ENCODE data around the gene AKR1C4. TPM values are rescaled to one million over a fixed set of nuclear protein-coding genes. Genes with fewer than 3 reads are reported as not detected.

The AKR1C4 gene
- total RNA-seq, 2 experiments from 2014 or later = not detected

DNA sequence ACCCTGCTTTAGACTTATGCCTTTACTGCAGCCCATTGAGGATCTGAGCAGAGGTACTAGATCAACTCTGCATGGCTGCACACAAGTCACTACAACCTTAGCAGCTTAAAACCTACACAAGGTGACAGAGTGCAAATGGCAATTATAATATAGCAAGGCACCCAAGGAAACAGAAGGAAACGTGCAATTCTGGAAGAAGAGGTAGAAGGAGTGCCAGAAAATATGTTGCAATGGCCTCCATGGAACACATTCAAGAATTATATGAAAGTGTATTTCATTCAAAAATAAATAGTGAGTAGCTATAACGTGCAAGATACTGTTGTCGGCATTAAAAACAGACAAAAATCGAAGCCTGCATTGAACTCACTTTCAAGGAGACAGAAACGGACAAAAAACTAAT, 8.8 kb upstream of the AKR1C4 start:
- TF ChIP-seq, protein P1, sequence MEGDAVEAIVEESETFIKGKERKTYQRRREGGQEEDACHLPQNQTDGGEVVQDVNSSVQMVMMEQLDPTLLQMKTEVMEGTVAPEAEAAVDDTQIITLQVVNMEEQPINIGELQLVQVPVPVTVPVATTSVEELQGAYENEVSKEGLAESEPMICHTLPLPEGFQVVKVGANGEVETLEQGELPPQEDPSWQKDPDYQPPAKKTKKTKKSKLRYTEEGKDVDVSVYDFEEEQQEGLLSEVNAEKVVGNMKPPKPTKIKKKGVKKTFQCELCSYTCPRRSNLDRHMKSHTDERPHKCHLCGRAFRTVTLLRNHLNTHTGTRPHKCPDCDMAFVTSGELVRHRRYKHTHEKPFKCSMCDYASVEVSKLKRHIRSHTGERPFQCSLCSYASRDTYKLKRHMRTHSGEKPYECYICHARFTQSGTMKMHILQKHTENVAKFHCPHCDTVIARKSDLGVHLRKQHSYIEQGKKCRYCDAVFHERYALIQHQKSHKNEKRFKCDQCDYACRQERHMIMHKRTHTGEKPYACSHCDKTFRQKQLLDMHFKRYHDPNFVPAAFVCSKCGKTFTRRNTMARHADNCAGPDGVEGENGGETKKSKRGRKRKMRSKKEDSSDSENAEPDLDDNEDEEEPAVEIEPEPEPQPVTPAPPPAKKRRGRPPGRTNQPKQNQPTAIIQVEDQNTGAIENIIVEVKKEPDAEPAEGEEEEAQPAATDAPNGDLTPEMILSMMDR (IDR thresholded peaks at IDR 0.05) = no peak
- intact Hi-C loops (cut with micrococcal nuclease) = no loop called here
- ChIA-PET POLR2A (interaction anchor here (0.9 kb wide), 1 partner anchor 20 kb away, joined by 3 read pairs; no protein-coding TSS in a partner anchor), CTCF (interaction anchor here (1.0 to 1.5 kb wide), 3 partner anchors 18 to 1747 kb away, joined by 3 to 4 read pairs (median 3); no protein-coding TSS in a partner anchor)
- Mint-ChIP-seq H3K27ac (no peak overlapping the region), H3K9me3 (no peaks in the 10 kb centered on the region), H3K4me1 (ENCODE audit: low read depth) (no peaks in the 10 kb centered on the region), H3K27me3 (no peaks in the 10 kb centered on the region), H3K36me3 (ENCODE audit: low read depth) (no peaks in the 10 kb centered on the region), H3K4me3 (no peak overlapping the region)
- ATAC-seq = no peak
- no peak for DNase-seq

DNA sequence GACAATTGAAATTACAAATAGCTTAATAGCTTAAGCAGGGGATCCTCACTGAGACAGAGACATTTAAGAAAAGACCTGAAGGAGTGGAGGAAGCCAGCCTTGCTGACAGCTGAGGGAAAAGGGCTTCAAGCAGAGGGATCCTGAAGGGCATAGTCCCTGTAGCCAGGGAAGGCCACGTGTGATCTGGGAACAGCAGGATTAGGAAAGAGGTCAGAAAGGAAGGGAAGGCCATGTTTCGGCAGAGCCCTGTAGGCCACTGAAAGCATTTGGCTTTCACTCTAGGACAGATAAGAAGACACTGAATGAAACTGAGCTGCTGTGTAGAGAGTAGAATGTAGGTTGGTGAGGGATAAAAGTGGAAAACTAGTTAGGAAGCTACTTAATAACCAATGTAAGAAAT, 8.3 kb upstream of the AKR1C4 start:
- Mint-ChIP-seq H3K9me3 (no peaks in the 10 kb centered on the region), H3K27ac (no peak overlapping the region), H3K27me3 (no peaks in the 10 kb centered on the region), H3K4me3 (no peak overlapping the region), H3K4me1 (ENCODE audit: low read depth) (no peaks in the 10 kb centered on the region), H3K36me3 (ENCODE audit: low read depth) (no peaks in the 10 kb centered on the region)
- DNase-seq (no peak), ATAC-seq (no peak)
- intact Hi-C loops (cut with micrococcal nuclease) = no loop called here
- POLR2A ChIA-PET = interaction anchor here (0.9 kb wide), 1 partner anchor 19 kb away, joined by 3 read pairs; no protein-coding TSS in a partner anchor
- TF ChIP-seq, protein P1 (IDR thresholded peaks at IDR 0.05) = no peak
- CTCF ChIA-PET = interaction anchor here (1.4 to 1.5 kb wide), 2 partner anchors 19 to 338 kb away, joined by 3 read pairs; no protein-coding TSS in a partner anchor

DNA sequence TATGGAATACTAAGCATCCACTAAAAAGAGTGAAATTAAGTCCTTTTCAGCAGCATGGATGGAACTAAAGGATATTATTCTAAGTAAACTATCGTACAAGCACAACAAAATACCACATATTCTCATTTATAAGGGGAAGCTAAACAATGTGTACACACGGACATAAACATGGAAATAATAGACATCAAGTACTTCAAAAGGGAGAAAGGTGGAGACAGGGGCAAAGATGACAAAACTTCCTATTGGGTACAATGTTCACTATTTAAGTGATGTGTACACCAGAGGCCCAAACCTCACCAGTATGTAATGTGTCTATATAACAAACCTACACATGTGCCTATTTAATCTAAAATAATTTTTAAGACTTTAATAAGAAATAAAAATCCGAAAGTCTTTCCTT, 2.2 kb upstream of the AKR1C4 start:
- CTCF ChIA-PET = interaction anchor here (0.7 to 0.8 kb wide), 2 partner anchors 38 to 248 kb away, joined by 3 read pairs; no protein-coding TSS in a partner anchor
- no peak overlapping the region for H3K27ac Mint-ChIP-seq

DNA sequence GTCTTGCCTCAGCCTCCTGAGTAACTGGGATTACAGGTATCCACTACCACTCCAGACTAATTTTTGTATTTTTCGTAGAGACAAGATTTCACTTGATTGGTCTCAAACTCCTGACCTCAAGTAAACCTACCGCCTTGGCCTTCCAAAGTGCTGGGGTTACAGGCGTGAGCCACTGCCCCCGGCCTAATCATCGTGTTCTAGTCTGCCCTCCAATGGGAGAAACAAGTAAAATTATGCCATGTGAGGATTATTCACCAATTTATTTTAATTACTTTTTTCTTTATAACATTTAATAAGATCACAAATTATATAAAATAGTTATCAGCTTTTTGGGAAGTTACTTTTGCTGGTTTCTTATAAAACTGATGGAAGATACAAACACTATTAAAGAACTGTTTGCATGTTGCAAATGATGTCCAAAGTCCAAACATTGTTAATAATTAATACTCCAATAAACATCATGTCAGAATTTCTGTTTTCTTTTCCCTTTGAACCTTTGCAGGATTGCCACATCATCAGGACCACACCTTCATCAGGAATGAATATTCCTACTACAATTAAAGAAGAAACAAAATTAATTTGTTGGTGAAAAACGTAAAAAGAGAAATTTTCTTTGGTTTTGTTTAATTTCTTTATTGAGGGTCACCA, 786 bp upstream of the AKR1C4 start:
- no peaks in the 10 kb centered on the region for H3K4me1 Mint-ChIP-seq (ENCODE audit: low read depth)
- intact Hi-C loops (cut with micrococcal nuclease) = no loop called here
- TF ChIP-seq, protein P1 (IDR thresholded peaks at IDR 0.05) = no peak
- ATAC-seq (no peak), DNase-seq (no peak)
- no peaks in the 10 kb centered on the region for H3K36me3 Mint-ChIP-seq (ENCODE audit: low read depth)
- no peak overlapping the region for H3K27ac Mint-ChIP-seq
- ChIA-PET CTCF (no interaction called here), POLR2A (no interaction called here)
- H3K27me3 Mint-ChIP-seq = peaks cover 3% of the 10 kb centered on the region
- H3K4me3 Mint-ChIP-seq = no peak overlapping the region
- H3K9me3 Mint-ChIP-seq = no peaks in the 10 kb centered on the region

More for the DNA sequence above, 2.2 kb upstream of the AKR1C4 start:
- DNase-seq (no peak), ATAC-seq (no peak)
- intact Hi-C loops (cut with micrococcal nuclease) = no loop called here
- no peaks in the 10 kb centered on the region for H3K36me3 Mint-ChIP-seq (ENCODE audit: low read depth)
- peaks cover 3% of the 10 kb centered on the region for H3K27me3 Mint-ChIP-seq
- no peaks in the 10 kb centered on the region for H3K9me3 Mint-ChIP-seq
- POLR2A ChIA-PET = no interaction called here
- TF ChIP-seq, protein P1 (IDR thresholded peaks at IDR 0.05) = no peak
- H3K4me3 Mint-ChIP-seq = no peak overlapping the region
- H3K4me1 Mint-ChIP-seq (ENCODE audit: low read depth) = no peaks in the 10 kb centered on the region

DNA sequence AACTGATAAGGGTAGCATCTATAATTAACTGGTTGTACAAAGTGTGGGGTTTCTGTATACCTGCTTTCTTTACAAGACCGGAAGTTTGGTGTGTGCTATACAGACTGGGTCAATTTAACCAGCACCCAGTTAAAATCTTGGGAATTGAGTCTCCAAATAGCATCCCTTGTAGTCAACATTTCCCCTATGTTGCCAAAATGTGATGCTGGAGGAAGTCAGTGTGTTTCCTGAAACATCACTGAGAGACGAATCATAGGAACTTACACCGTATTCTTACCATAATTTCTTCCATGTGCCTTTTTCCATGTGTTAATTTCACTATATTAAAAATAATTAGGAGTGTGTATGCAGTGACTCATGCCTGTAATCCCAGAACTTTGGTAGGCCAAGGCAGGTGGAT, 1.7 kb downstream of the AKR1C4 start:
- H3K9me3 Mint-ChIP-seq = peaks cover 8% of the 10 kb centered on the region
- DNase-seq (no peak), ATAC-seq (no peak)
- H3K27me3 Mint-ChIP-seq = peaks cover 3% of the 10 kb centered on the region
- TF ChIP-seq, protein P1 (IDR thresholded peaks at IDR 0.05) = no peak
- H3K36me3 Mint-ChIP-seq (ENCODE audit: low read depth) = no peaks in the 10 kb centered on the region
- H3K27ac Mint-ChIP-seq = no peak overlapping the region
- intact Hi-C loops (cut with micrococcal nuclease) = no loop called here
- ChIA-PET POLR2A (no interaction called here), CTCF (no interaction called here)
- H3K4me3 Mint-ChIP-seq = no peak overlapping the region
- no peaks in the 10 kb centered on the region for H3K4me1 Mint-ChIP-seq (ENCODE audit: low read depth)
